ENCODE measurements around the gene ARL8B.
"Not testable (repeated sequence)": the region's sequence is repeated elsewhere in the genome, so short reads cannot be mapped to it uniquely, and the experiment has no call there.

The ARL8B gene

GRCh38 chr3:5122030-5122740, at the start of gene ARL8B:
TSS of gene ARL8B (plus strand) at chr3:5122292. CDS start at chr3:5122466, 174 bp downstream.
- DNase-seq (ENCODE audit: low read depth in 2 of 2), result peak; percentile 84

- DNase-seq (ENCODE audit: low read depth in 2 of 2), result no peak
Measured at GRCh38 chr3:5073374-5074085, 48.6 kb upstream of the ARL8B start.

- DNase-seq (ENCODE audit: low read depth in 2 of 2), result no peak
Measured at GRCh38 chr3:5078151-5078550, 43.9 kb upstream of the ARL8B start.

GRCh38 chr3:5079761-5080160, 42.3 kb upstream of the ARL8B start:
- no peak for DNase-seq (ENCODE audit: low read depth in 2 of 2)

- DNase-seq (ENCODE audit: low read depth in 2 of 2), result no peak
Measured at GRCh38 chr3:5080779-5081550, 41.1 kb upstream of the ARL8B start.

- not testable (repeated sequence) for DNase-seq (ENCODE audit: low read depth in 2 of 2)
Measured at GRCh38 chr3:5081973-5082788, 39.9 kb upstream of the ARL8B start.

- DNase-seq (ENCODE audit: low read depth in 2 of 2), result no peak
Measured at GRCh38 chr3:5082789-5083115, 39.3 kb upstream of the ARL8B start.

- no peak for DNase-seq (ENCODE audit: low read depth in 2 of 2)
Measured at GRCh38 chr3:5084224-5084623, 37.9 kb upstream of the ARL8B start.

- no peak for DNase-seq (ENCODE audit: low read depth in 2 of 2)
Measured at GRCh38 chr3:5086708-5087107, 35.4 kb upstream of the ARL8B start.

- DNase-seq (ENCODE audit: low read depth in 2 of 2), result no peak
Measured at GRCh38 chr3:5087209-5087608, 34.9 kb upstream of the ARL8B start.

- DNase-seq (ENCODE audit: low read depth in 2 of 2), result no peak
Measured at GRCh38 chr3:5090197-5090596, 31.9 kb upstream of the ARL8B start.

GRCh38 chr3:5092018-5092417, 30.1 kb upstream of the ARL8B start:
- no peak for DNase-seq (ENCODE audit: low read depth in 2 of 2)

GRCh38 chr3:5093731-5094130, 28.4 kb upstream of the ARL8B start:
- DNase-seq (ENCODE audit: low read depth in 2 of 2), result no peak

GRCh38 chr3:5095886-5096285, 26.2 kb upstream of the ARL8B start:
- no peak for DNase-seq (ENCODE audit: low read depth in 2 of 2)

- no peak for DNase-seq (ENCODE audit: low read depth in 2 of 2)
Measured at GRCh38 chr3:5096336-5097008, 25.6 kb upstream of the ARL8B start.

- DNase-seq (ENCODE audit: low read depth in 2 of 2), result no peak
Measured at GRCh38 chr3:5098346-5098745, 23.7 kb upstream of the ARL8B start.

GRCh38 chr3:5102532-5102931, 19.6 kb upstream of the ARL8B start:
- DNase-seq (ENCODE audit: low read depth in 2 of 2), result no peak

- no peak for DNase-seq (ENCODE audit: low read depth in 2 of 2)
Measured at GRCh38 chr3:5103743-5104142, 18.3 kb upstream of the ARL8B start.

GRCh38 chr3:5105050-5105449, 17.0 kb upstream of the ARL8B start:
- no peak for DNase-seq (ENCODE audit: low read depth in 2 of 2)

GRCh38 chr3:5106371-5106770, 15.7 kb upstream of the ARL8B start:
- DNase-seq (ENCODE audit: low read depth in 2 of 2), result not testable (repeated sequence)

GRCh38 chr3:5106933-5107334, 15.2 kb upstream of the ARL8B start:
- not testable (repeated sequence) for DNase-seq (ENCODE audit: low read depth in 2 of 2)

All from activated CD8-positive, alpha-beta memory T cell treated with anti-CD3 and anti-CD28 coated beads for 4 hours (primary cell).